Natural killer cell (primary cell): ENCODE measurements around the gene SBSN. TPM values are rescaled to one million over a fixed set of nuclear protein-coding genes. Genes with fewer than 3 reads are reported as not detected.
A peak's percentile ranks its signal among the peaks of the same experiment; 100 is the strongest.

Source experiments
- ATAC-seq, 3 donors: fragments of 150-1000 bp in 2 of 3; fragments of 200-7000 bp in 1 of 3; cut with Tn5 transposase; 1 replicate in 1 of 3; 2 replicates in 2 of 3; pipeline ENCODE4 v1.10.0; 2021; ENCODE audit warnings: mild to moderate bottlenecking in 2 of 3, moderate library complexity in 2 of 3
- DNase-seq, 2 donors: peaks; one replicate each; pipeline versions ENCODE4 v3.0.0 to v3.0.0-alpha.2; 2013 to 2021; ENCODE audit warnings: mixed read lengths in 1 of 2
- H3K27ac ChIP-seq: one replicate; pipeline ENCODE4 v1.5.1; 2013; ENCODE audit warnings: mild to moderate bottlenecking, low read length
- H3K27me3 ChIP-seq: one replicate; pipeline ENCODE4 v1.6.1; 2013; ENCODE audit warnings: low read length; ENCODE audit not compliant: control insufficient read depth, insufficient read depth
- H3K36me3 ChIP-seq: one replicate; pipeline ENCODE4 v1.6.1; 2013; ENCODE audit warnings: low read length; ENCODE audit not compliant: control insufficient read depth, insufficient read depth
- H3K4me1 ChIP-seq: one replicate; pipeline ENCODE4 v1.6.1; 2013; ENCODE audit warnings: low read length; ENCODE audit not compliant: control insufficient read depth, insufficient read depth
- H3K4me3 ChIP-seq: one replicate; pipeline ENCODE4 v1.5.1; 2013; ENCODE audit warnings: low read length
- H3K9me3 ChIP-seq: one replicate; pipeline ENCODE4 v1.6.1; 2013; ENCODE audit warnings: low read length; ENCODE audit not compliant: control insufficient read depth, insufficient read depth
- H3K27ac Mint-ChIP-seq, 2 donors: one replicate each; pipeline ENCODE4 v1.8.0; 2022; ENCODE audit warnings: mild to moderate bottlenecking in 2 of 2, mixed read lengths in 2 of 2, moderate library complexity in 1 of 2
- H3K27me3 Mint-ChIP-seq, 2 donors: one replicate each; pipeline ENCODE4 v1.8.0; 2022; ENCODE audit warnings: low read depth in 2 of 2, mixed read lengths in 2 of 2
- H3K36me3 Mint-ChIP-seq: one replicate; pipeline ENCODE4 v1.8.0; 2022; ENCODE audit warnings: mixed read lengths
- H3K4me1 Mint-ChIP-seq, 2 donors: one replicate each; pipeline ENCODE4 v1.8.0; 2022; ENCODE audit warnings: mixed read lengths in 2 of 2
- H3K4me3 Mint-ChIP-seq: one replicate; pipeline ENCODE4 v1.8.0; 2022; ENCODE audit warnings: mild to moderate bottlenecking, moderate library complexity, mixed read lengths
- H3K9me3 Mint-ChIP-seq, 2 donors: one replicate each; pipeline ENCODE4 v1.8.0; 2022; ENCODE audit warnings: mixed read lengths in 2 of 2
- CTCF ChIP-seq: fragments of 200-600 bp; IDR thresholded peaks from one replicate; pipeline ENCODE4 v1.8.0; 2022; ENCODE audit warnings: antibody characterized with exemption
- WGBS: methylation state at CpG from one replicate; pipeline ENCODE4 v1.1.7; 2013; ENCODE audit warnings: missing lambda C conversion rate; ENCODE audit not compliant: insufficient coverage; 5-methylcytosine and 5-hydroxymethylcytosine counted together
- intact Hi-C: fragments of 100-400 bp; cut with micrococcal nuclease; formaldehyde crosslinking; loops from one replicate; pipeline ENCODE4 v1.14.2; 2022
- total RNA-seq, 4 donors: library from RNA; stranded (reverse); fragments of 120-200 nt in 1 of 4; gene quantifications; one replicate each; pipeline versions ENCODE4 v1.2.3 to v1.2.4, GENCODE V29; 2013 to 2022

The SBSN gene
- total RNA-seq, 3 donors from 2014 or later (not counting 1 experiment from before 2014, with no cell fraction given) = not detected

- ATAC-seq (peak; percentile 71 to 76 (median 75)), DNase-seq (peak; percentile 74 to 85)
- H3K4me3 ChIP-seq = peak overlapping the region; percentile 55
- intact Hi-C loops = loop anchor here (1.0 to 2.0 kb wide), 2 partner anchors 82 to 207 kb away; no protein-coding TSS in a partner anchor
- no peaks in the 10 kb centered on the region for H3K9me3 Mint-ChIP-seq
- H3K4me1 ChIP-seq = peaks cover 23% of the 10 kb centered on the region
- H3K4me3 Mint-ChIP-seq = peak overlapping the region; percentile 89
- H3K27ac Mint-ChIP-seq = peak overlapping the region; percentile 64 to 82
- peak overlapping the region; percentile 46 for H3K27ac ChIP-seq
- peaks cover 8 to 24% of the 10 kb centered on the region in 2 donors for H3K4me1 Mint-ChIP-seq
- peaks cover 7 to 19% of the 10 kb centered on the region in 2 donors for H3K27me3 Mint-ChIP-seq
- under 1% methylated on average over 39 of the region's 39 CpGs for WGBS
- TF ChIP-seq CTCF = peak; percentile 98
- no peaks in the 10 kb centered on the region for H3K36me3 Mint-ChIP-seq
- H3K36me3 ChIP-seq = no peaks in the 10 kb centered on the region
- no peaks in the 10 kb centered on the region for H3K9me3 ChIP-seq
- H3K27me3 ChIP-seq = peaks cover 11% of the 10 kb centered on the region
Measured at GRCh38 chr19:35509861-35510625, 18.1 kb downstream of the SBSN start.

GRCh38 chr19:35509018-35509652, 19.0 kb downstream of the SBSN start:
- Mint-ChIP-seq H3K27me3 (peaks cover 7 to 16% of the 10 kb centered on the region in 2 donors), H3K36me3 (no peaks in the 10 kb centered on the region), H3K9me3 (no peaks in the 10 kb centered on the region), H3K4me3 (peak overlapping the region; percentile 89), H3K4me1 (peaks cover 8 to 24% of the 10 kb centered on the region in 2 donors), H3K27ac (peak overlapping the region; percentile 64 to 82)
- DNase-seq = peak; percentile 43 to 70
- Histone ChIP-seq H3K27ac (peak overlapping the region; percentile 46), H3K4me1 (peaks cover 23% of the 10 kb centered on the region), H3K27me3 (peaks cover 11% of the 10 kb centered on the region), H3K36me3 (no peaks in the 10 kb centered on the region), H3K4me3 (peak overlapping the region; percentile 55), H3K9me3 (no peaks in the 10 kb centered on the region)
- peak; percentile 85 to 93 (median 87) for ATAC-seq
- no peak for TF ChIP-seq CTCF
- intact Hi-C loops = no loop called here
- 31% methylated on average over 11 of the region's 12 CpGs for WGBS

GRCh38 chr19:35508129-35508528, 20.0 kb downstream of the SBSN start:
- Mint-ChIP-seq H3K36me3 (no peaks in the 10 kb centered on the region), H3K27ac (peak overlapping the region in 1 of 2 donors; percentile 37), H3K4me1 (peaks cover 8 to 24% of the 10 kb centered on the region in 2 donors), H3K9me3 (no peaks in the 10 kb centered on the region), H3K4me3 (no peak overlapping the region), H3K27me3 (peaks cover 3 to 11% of the 10 kb centered on the region in 2 donors)
- Histone ChIP-seq H3K27me3 (peaks cover 11% of the 10 kb centered on the region), H3K4me1 (peaks cover 23% of the 10 kb centered on the region), H3K36me3 (no peaks in the 10 kb centered on the region), H3K27ac (no peak overlapping the region), H3K4me3 (no peak overlapping the region), H3K9me3 (no peaks in the 10 kb centered on the region)
- WGBS = 93% methylated on average over 2 of the region's 3 CpGs
- TF ChIP-seq CTCF = no peak
- no peak for ATAC-seq
- intact Hi-C loops = no loop called here
- no peak for DNase-seq
